Cardiac septum (tissue), 1 donor: ENCODE data around the gene SEPSECS. TPM values are rescaled to one million over a fixed set of nuclear protein-coding genes. Genes with fewer than 3 reads are reported as not detected.
"Not testable (repeated sequence)": the region's sequence is repeated elsewhere in the genome, so short reads cannot be mapped to it uniquely, and the experiment has no call there.

Experiments used
- DNase-seq: peaks from one replicate; pipeline ENCODE4 v3.0.0-alpha.2; 2020; ENCODE audit warnings: low spot score
- intact Hi-C: fragments of 100-400 bp; cut with DNase I; formaldehyde crosslinking; loops from one replicate; pipeline ENCODE4 v1.14.0; 2022
- total RNA-seq: library from RNA; stranded (reverse); fragmentation: NEBNext Ultra II Directional; extraction: Animal tissue kit (Norgen Biotek cat#: 25700); gene quantifications from one replicate; pipeline ENCODE4 v1.2.1, GENCODE V29; 2021
- donor health status: DM: no; HTN: no; CAD: no.

Gene SEPSECS
- total RNA-seq, 1 donor from 2014 or later: 6.6 TPM

DNA sequence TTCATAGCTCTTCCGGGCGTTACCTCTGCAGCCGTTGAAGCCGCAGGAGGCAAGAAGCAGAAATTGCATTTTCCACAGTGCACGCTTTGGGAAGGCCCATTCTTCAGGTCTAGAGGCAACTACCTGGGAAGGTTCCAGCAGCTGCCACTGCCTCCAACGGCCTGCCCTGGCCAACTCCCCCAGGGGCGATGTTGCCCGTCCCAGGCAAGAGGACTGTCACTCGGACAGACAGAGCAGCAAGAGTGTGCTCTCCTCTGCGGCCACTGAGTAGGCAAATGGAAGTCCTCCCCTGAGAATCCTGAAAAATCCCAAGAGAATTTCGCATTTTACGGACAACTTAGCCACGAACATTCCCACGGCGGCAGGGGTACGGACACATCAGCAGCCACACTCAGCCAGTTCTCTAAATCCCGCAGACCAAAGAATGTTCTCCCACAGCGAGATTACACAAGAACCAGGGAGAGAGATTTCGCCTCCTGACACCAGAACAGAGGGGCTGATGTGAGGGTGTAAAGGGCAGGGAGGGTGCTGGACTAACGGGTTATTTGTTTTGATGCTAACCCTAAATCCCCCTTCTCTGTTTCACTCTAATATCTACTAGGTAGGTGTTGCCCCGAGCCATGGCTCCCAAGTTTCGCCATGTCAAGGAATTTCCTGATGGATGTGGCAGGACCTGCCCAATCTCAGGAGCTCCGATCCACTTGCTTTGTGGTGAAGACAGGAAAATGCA, 63.8 kb downstream of the SEPSECS start:
- DNase-seq: no peak
- intact Hi-C loops: loop anchor here (5.0 kb wide), 1 partner anchor 36 kb away; no protein-coding TSS in a partner anchor

- intact Hi-C loops: loop anchor here (5.0 kb wide), 1 partner anchor 36 kb away; no protein-coding TSS in a partner anchor
- no peak for DNase-seq
Measured at GRCh38 chr4:25095837-25096236, 64.4 kb downstream of the SEPSECS start.

DNA sequence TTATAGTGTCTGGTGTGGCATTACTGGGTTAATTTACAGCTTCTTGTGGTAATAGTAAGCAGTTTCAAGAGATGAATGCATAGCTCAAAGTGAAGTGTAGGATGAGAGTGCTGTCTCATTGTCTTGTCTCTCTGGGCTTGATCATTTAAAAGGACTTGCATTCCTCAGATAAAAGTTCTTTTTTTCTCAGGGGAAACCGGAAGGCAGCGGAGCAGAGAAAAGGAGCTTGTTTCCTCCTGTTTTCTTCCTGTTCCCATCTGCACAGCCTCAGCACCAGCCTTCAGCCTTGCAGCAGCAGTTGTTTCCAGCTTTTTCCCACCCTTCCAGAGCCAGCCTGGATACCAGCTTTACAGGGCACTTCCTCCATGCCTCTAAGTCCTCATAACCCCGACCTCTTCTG, 68.1 kb downstream of the SEPSECS start:
- no peak for DNase-seq
- intact Hi-C loops: no loop called here

GRCh38 chr4:25090516-25090915, 69.7 kb downstream of the SEPSECS start:
- DNase-seq: no peak
- intact Hi-C loops: no loop called here

DNA sequence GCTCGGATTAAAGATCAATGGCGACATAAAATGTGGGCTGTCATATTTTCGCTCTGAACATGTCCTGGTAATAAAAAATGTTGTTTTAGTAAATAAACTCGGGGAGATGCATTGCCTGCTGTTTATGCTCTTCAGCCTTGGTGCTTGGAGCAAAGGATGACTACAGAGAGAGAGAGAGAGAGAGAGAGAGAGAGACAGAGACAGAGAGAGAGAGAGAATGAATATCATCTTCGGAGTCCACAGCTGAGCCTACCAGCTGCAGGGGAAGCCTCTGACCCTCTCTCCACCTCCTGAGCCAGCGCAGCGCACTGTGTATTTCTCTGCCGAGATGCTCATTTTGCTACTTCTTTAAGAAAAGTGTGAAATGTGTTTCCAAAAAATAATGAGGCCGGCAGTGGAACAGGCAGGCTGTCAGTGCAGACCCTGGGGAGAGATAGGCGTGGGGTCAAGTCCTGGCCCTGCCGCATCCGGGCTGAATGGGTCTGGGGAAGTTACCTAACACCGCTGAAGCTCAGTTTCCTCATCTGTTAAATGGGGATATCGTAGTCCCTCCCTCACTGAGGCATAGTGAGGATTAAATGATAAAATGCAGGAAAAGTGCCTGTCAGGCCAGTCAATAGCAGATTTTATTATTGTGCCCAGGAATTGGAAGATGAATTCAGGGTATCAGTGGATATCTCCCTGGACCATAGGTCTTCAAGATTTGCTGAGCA, 71.0 kb downstream of the SEPSECS start:
- intact Hi-C loops: no loop called here
- no peak for DNase-seq

- peak; percentile 84 for DNase-seq
- intact Hi-C loops: loop anchor here (1.0 kb wide), 1 partner anchor 11 kb away; no protein-coding TSS in a partner anchor
Measured at GRCh38 chr4:25088093-25088952, 71.9 kb downstream of the SEPSECS start.

GRCh38 chr4:25085671-25086070, 74.6 kb downstream of the SEPSECS start:
- no peak for DNase-seq
- intact Hi-C loops: no loop called here

- intact Hi-C loops: not testable (repeated sequence)
Measured at GRCh38 chr4:25083441-25083840, 76.8 kb downstream of the SEPSECS start.

GRCh38 chr4:25081866-25082471, 78.3 kb downstream of the SEPSECS start:
- intact Hi-C loops: no loop called here
- DNase-seq: no peak

More at GRCh38 chr4:25083441-25083840, 76.8 kb downstream of the SEPSECS start:
- not testable (repeated sequence) for DNase-seq

DNA sequence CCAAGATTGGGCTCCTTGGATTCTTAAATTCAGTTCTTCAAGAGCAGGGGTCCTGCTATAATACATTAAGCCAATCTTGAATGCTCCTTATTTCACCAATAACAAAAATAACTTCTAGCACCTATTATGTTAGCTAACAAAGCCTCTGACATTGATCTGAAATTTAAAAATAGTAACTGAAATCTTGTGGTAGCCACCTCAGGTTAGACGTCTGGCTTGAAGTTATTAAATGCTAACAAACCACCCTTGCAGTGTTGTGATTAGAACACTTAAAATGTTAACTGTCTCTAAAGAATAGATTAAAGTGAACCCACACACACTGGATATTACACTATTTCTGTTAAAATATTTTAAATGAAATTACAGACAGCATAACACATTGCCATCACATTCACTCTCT, 79.7 kb downstream of the SEPSECS start:
- intact Hi-C loops: no loop called here
- no peak for DNase-seq

DNA sequence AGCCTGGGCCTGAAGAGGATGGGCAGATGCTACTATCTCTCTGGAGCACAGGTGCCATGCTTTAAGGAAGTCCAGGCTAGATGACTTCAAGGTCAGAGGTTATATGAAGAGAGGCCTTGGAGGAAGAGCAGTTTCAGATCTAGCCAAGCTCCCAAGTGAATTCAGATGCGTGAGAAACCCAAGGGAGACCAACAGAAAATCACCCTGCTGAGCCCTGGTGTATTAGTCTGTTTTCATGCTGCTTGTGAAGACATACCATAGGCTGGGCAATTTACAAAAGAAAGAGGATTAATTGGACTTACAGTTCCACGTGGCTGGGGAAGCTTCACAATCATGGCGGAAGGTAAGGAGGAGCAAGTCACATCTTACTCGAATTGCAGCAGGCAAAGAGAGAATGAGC, 81.7 kb downstream of the SEPSECS start:
- no peak for DNase-seq
- intact Hi-C loops: no loop called here

DNA sequence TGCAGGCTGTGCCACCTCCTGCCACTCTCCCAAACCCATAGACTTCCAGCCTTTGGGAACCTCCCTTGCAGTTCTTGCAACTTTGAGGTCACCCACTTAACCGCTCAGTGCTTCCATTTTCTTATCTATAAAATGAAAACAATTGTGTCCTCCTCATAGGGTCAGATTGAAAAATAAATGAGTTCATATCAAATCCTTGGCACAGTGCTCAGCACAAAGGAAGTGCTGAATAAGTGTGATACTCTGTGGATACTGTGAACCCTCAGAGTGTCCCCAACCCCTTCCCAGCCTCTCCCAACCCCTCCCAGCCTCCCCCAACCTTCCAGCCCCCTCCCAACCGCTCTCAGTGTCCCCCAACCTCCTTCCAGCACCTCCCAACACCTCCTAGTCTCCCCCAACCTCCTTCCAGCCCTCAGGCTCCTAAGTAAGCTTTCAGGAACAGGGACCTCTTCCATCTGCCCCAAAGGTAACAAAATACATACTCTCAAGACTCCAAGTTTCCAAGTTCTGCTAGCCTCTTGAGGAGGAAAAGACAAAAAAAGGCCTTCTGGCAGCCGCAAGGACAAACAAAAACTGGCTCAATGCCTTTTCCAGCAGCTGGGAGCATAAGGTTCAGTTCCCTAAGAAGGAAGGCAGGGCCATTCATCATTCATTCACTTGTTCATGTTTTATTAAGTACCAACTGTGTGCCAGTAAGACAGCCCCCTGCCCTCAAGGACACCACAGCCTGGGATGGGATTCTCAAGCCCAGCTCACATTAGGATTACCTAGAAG, 83.4 kb downstream of the SEPSECS start:
- DNase-seq: no peak
- intact Hi-C loops: no loop called here

GRCh38 chr4:25075851-25076250, 84.4 kb downstream of the SEPSECS start:
- DNase-seq: no peak
- intact Hi-C loops: no loop called here

DNA sequence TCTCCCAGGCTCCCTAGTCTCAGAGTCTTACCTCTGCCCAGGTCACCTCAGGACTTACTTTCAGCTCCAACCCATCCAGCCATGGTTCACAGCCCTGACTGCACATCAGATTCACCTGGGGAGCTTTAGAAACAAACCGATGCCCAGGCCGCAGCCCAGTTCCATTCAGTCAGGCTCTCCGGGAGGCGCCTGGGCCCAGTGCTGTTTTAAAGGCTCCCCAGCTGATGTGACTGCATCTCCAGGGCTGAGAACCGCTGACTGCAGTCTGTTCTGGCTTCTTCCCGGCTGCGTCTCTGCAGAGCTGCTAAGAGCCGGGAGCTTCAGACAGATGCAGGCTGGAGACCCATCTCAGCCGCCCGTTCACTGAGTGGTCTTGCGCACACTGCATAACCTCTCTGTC, 85.1 kb downstream of the SEPSECS start:
- intact Hi-C loops: no loop called here
- no peak for DNase-seq

DNA sequence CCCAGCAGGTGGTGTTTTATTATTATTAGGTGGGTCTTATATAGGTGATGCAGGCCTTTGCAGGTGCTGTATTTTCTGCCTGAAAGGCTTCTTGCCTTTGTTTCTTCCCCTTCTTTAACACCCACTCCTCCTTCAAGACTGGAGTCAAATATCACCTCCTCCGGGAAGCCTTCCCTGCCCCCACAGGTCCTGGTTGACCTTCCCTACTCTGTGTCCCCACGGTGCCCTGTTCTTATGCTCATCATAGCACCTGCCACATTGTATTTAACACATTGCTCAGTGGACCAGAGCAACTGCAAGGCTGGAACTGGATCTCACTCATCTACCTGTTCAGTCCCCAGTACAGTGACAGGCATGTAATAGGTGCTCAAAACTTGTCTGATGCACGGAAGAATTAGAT, 89.7 kb downstream of the SEPSECS start:
- intact Hi-C loops: no loop called here
- DNase-seq: no peak
